Measurements from ENCODE around the gene CDKN1A.

Gene CDKN1A

GRCh38 chr6:36683656-36684446 is 5.3 kb downstream of the CDKN1A start:
- H3K4me3 ChIP-seq (ENCODE audit: low read depth, low read length), result no peak overlapping the region
- TF ChIP-seq CTCF (IDR thresholded peaks at IDR 0.05; ENCODE audit: control insufficient read depth, extremely low read depth, insufficient read depth), result no peak
- no peak for DNase-seq (ENCODE audit: low read depth)

- TF ChIP-seq CTCF (IDR thresholded peaks at IDR 0.05; ENCODE audit: control insufficient read depth, extremely low read depth, insufficient read depth), result no peak
- DNase-seq (ENCODE audit: low read depth), result no peak
- no peak overlapping the region for H3K4me3 ChIP-seq (ENCODE audit: low read depth, low read length)
Observed at GRCh38 chr6:36684447-36684812, 5.9 kb downstream of the CDKN1A start.

- no peak for TF ChIP-seq CTCF (IDR thresholded peaks at IDR 0.05; ENCODE audit: control insufficient read depth, extremely low read depth, insufficient read depth)
- DNase-seq (ENCODE audit: low read depth), result no peak
- no peak overlapping the region for H3K4me3 ChIP-seq (ENCODE audit: low read depth, low read length)
Observed at GRCh38 chr6:36685166-36685924, 6.8 kb downstream of the CDKN1A start.

GRCh38 chr6:36685926-36686667 is 7.6 kb downstream of the CDKN1A start:
- no peak overlapping the region for H3K4me3 ChIP-seq (ENCODE audit: low read depth, low read length)
- no peak for TF ChIP-seq CTCF (IDR thresholded peaks at IDR 0.05; ENCODE audit: control insufficient read depth, extremely low read depth, insufficient read depth)
- DNase-seq (ENCODE audit: low read depth), result no peak

- DNase-seq (ENCODE audit: low read depth), result no peak
- no peak overlapping the region for H3K4me3 ChIP-seq (ENCODE audit: low read depth, low read length)
- no peak for TF ChIP-seq CTCF (IDR thresholded peaks at IDR 0.05; ENCODE audit: control insufficient read depth, extremely low read depth, insufficient read depth)
Observed at GRCh38 chr6:36686668-36687513, 8.4 kb downstream of the CDKN1A start.

GRCh38 chr6:36688063-36688738 is 9.7 kb downstream of the CDKN1A start:
- no peak for DNase-seq (ENCODE audit: low read depth)
- TF ChIP-seq CTCF (IDR thresholded peaks at IDR 0.05; ENCODE audit: control insufficient read depth, extremely low read depth, insufficient read depth), result no peak
- no peak overlapping the region for H3K4me3 ChIP-seq (ENCODE audit: low read depth, low read length)
